HepG2 (cell line): ENCODE data around the gene EIF3B. TPM values are rescaled to one million over a fixed set of nuclear protein-coding genes. Genes with fewer than 3 reads are reported as not detected.

Experiments used
- CCDC6 ChIP-seq: sonication (generic); formaldehyde crosslinking; IDR thresholded peaks from 2 replicates; pipeline ENCODE4 v1.8.1; 2022; ENCODE audit warnings: mild to moderate bottlenecking, missing genetic modification reagents, moderate library complexity
- GATAD1 ChIP-seq: IDR thresholded peaks from 2 replicates; pipeline ENCODE4 v1.6.1; 2016; ENCODE audit warnings: missing genetic modification reagents, missing compliant biosample characterization
- GRHL1 ChIP-seq: sonication (generic); formaldehyde crosslinking; conservative IDR thresholded peaks from 2 replicates; pipeline ENCODE4 v1.8.0; 2022; ENCODE audit warnings: missing genetic modification reagents
- HIC2 ChIP-seq: sonication (generic); formaldehyde crosslinking; IDR thresholded peaks from 2 replicates; pipeline ENCODE4 v1.9.0; 2022; ENCODE audit warnings: low read depth, missing genetic modification reagents
- MIER2 ChIP-seq: IDR thresholded peaks from 2 replicates; pipeline ENCODE4 v1.6.1; 2016; ENCODE audit warnings: missing biosample characterization, missing genetic modification reagents
- PBX2 ChIP-seq: IDR thresholded peaks from 2 replicates; pipeline ENCODE4 v1.6.1; 2016; ENCODE audit warnings: control low read depth
- SIX4 ChIP-seq: sonication (generic); formaldehyde crosslinking; IDR thresholded peaks from 2 replicates; pipeline ENCODE4 v1.4.0; 2020; ENCODE audit warnings: missing genetic modification reagents
- SRSF4 ChIP-seq: fragments of 200-400 bp; formaldehyde crosslinking; IDR thresholded peaks from one replicate; pipeline ENCODE4 v1.6.1; 2018; ENCODE audit warnings: mild to moderate bottlenecking, low read depth, low read length, moderate library complexity; ENCODE audit not compliant: poor library complexity, severe bottlenecking
- STAT6 ChIP-seq: sonication (generic); formaldehyde crosslinking; IDR thresholded peaks from 2 replicates; pipeline ENCODE4 v1.4.0; 2020; ENCODE audit warnings: missing genetic modification reagents, mild to moderate bottlenecking, borderline replicate concordance
- TEAD2 ChIP-seq: sonication (generic); formaldehyde crosslinking; IDR thresholded peaks from 2 replicates; pipeline ENCODE4 v1.9.0; 2021; ENCODE audit warnings: missing genetic modification reagents
- U2AF2 ChIP-seq: fragments of 200-400 bp; formaldehyde crosslinking; IDR thresholded peaks from 2 replicates; pipeline ENCODE4 v1.6.1; 2017; ENCODE audit warnings: low read depth, mild to moderate bottlenecking, low read length
- YY1 ChIP-seq: IDR thresholded peaks from 2 replicates; pipeline ENCODE4 v1.6.1; 2011; ENCODE audit warnings: low read length, low read depth, moderate library complexity, mild to moderate bottlenecking; ENCODE audit not compliant: insufficient read depth, insufficient replicate concordance
- ZNF205 ChIP-seq: IDR thresholded peaks from 2 replicates; pipeline ENCODE4 v1.6.1; 2018; ENCODE audit warnings: missing biosample characterization, missing genetic modification reagents
- ZNF674 ChIP-seq: sonication (generic); formaldehyde crosslinking; IDR thresholded peaks from 2 replicates; pipeline ENCODE4 v1.5.0; 2020; ENCODE audit warnings: low read depth, mild to moderate bottlenecking, missing genetic modification reagents
- ZNF724P ChIP-seq: sonication (generic); formaldehyde crosslinking; IDR thresholded peaks from 2 replicates; pipeline ENCODE4 v1.8.0; 2022; ENCODE audit warnings: missing genetic modification reagents, borderline replicate concordance
- ZNF83 ChIP-seq: sonication (generic); formaldehyde crosslinking; IDR thresholded peaks from 2 replicates; pipeline ENCODE4 v1.4.0; 2020; ENCODE audit warnings: missing genetic modification reagents, mild to moderate bottlenecking, borderline replicate concordance
- polyA plus RNA-seq, 8 experiments: library from polyadenylated mRNA; depleted of rRNA in 3 of 8; stranded (reverse) in 7 of 8; unstranded in 1 of 8; fragments of >200 nt; fragmentation: Illumina TruSeq in 4 of 8; extraction: Trizol in 4 of 8; gene quantifications; 2 replicates each; pipeline versions ENCODE4 v1.2.1 to v1.2.3, GENCODE V29; 2011 to 2016; ENCODE audit warnings: low read depth in 4 of 8, missing spikeins in 1 of 8, mixed read lengths in 1 of 8; ENCODE audit not compliant: insufficient read depth in 1 of 8
- total RNA-seq, 5 experiments: library from RNA; depleted of rRNA; stranded (reverse); fragments of >200 nt; fragmentation: Illumina TruSeq; extraction: Trizol; gene quantifications; 2 replicates each; pipeline ENCODE4 v1.2.3, GENCODE V29; 2016; ENCODE audit warnings: low read depth in 1 of 5
- TF ChIP-seq, protein P1 (sequence below): sonication (generic); formaldehyde crosslinking; IDR thresholded peaks from 2 replicates; pipeline ENCODE4 v1.4.0; 2020; ENCODE audit warnings: low read depth, missing genetic modification reagents

EIF3B gene
- total and polyA plus RNA-seq, 2 of the 13 experiments (the other 11 are each of a cell fraction or from before 2014, with no cell fraction given), result 92.2 to 241 TPM

GRCh38 chr7:2354939-2355704, 495 bp downstream of the EIF3B start (continued):
- TF ChIP-seq TEAD2 (CRISPR knock-in tag), result no peak
- no peak for TF ChIP-seq U2AF2
- TF ChIP-seq CCDC6, result no peak
- TF ChIP-seq STAT6 (CRISPR knock-in tag), result no peak
- no peak for TF ChIP-seq GRHL1 (CRISPR knock-in tag)
- TF ChIP-seq PBX2, result no peak
- no peak for TF ChIP-seq ZNF205
- TF ChIP-seq SIX4 (CRISPR knock-in tag), result no peak
- no peak for TF ChIP-seq ZNF83 (CRISPR knock-in tag)
- no peak for TF ChIP-seq HIC2 (CRISPR knock-in tag)
- no peak for TF ChIP-seq YY1
- TF ChIP-seq MIER2, result no peak
- TF ChIP-seq ZNF674 (CRISPR knock-in tag), result no peak
- TF ChIP-seq SRSF4, result no peak
- TF ChIP-seq GATAD1 (CRISPR knock-in tag), result no peak
- TF ChIP-seq, protein P1, sequence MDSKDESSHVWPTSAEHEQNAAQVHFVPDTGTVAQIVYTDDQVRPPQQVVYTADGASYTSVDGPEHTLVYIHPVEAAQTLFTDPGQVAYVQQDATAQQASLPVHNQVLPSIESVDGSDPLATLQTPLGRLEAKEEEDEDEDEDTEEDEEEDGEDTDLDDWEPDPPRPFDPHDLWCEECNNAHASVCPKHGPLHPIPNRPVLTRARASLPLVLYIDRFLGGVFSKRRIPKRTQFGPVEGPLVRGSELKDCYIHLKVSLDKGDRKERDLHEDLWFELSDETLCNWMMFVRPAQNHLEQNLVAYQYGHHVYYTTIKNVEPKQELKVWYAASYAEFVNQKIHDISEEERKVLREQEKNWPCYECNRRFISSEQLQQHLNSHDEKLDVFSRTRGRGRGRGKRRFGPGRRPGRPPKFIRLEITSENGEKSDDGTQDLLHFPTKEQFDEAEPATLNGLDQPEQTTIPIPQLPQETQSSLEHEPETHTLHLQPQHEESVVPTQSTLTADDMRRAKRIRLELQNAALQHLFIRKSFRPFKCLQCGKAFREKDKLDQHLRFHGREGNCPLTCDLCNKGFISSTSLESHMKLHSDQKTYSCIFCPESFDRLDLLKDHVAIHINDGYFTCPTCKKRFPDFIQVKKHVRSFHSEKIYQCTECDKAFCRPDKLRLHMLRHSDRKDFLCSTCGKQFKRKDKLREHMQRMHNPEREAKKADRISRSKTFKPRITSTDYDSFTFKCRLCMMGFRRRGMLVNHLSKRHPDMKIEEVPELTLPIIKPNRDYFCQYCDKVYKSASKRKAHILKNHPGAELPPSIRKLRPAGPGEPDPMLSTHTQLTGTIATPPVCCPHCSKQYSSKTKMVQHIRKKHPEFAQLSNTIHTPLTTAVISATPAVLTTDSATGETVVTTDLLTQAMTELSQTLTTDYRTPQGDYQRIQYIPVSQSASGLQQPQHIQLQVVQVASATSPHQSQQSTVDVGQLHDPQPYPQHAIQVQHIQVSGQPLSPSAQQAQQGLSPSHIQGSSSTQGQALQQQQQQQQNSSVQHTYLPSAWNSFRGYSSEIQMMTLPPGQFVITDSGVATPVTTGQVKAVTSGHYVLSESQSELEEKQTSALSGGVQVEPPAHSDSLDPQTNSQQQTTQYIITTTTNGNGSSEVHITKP (CRISPR knock-in tag), result peak; percentile 55; the same call in 1 of the 2 replicates
- no peak for TF ChIP-seq ZNF724P (CRISPR knock-in tag)
